CD8-positive, alpha-beta memory T cell (primary cell): ENCODE measurements around the gene TEX54. TPM values are rescaled to one million over a fixed set of nuclear protein-coding genes. Genes with fewer than 3 reads are reported as not detected.
"Not testable (repeated sequence)": the region's sequence is repeated elsewhere in the genome, so short reads cannot be mapped to it uniquely, and the experiment has no call there.

Experiments used
- CTCF ChIA-PET: fragments of 350-600 bp; sonication (Branson Sonifier 250); formaldehyde crosslinking; loops from one replicate; lab custom pipeline; 2021; ENCODE audit warnings: antibody characterized with exemption; lab: Charles Lee
- POLR2A ChIA-PET: fragments of 350-600 bp; sonication (Branson Sonifier 250); formaldehyde crosslinking; loops from one replicate; lab custom pipeline; 2021; ENCODE audit warnings: antibody characterized with exemption; lab: Charles Lee
- DNase-seq, 5 donors: peaks; one replicate each; pipeline versions ENCODE4 v3.0.0 to v3.0.0-alpha.2; 2020 to 2022; ENCODE audit warnings: mixed read lengths in 1 of 5
- H3K27ac ChIP-seq: one replicate; pipeline ENCODE4 v1.7.0; 2013; ENCODE audit warnings: low read depth, mild to moderate bottlenecking, low read length, moderate library complexity
- H3K27me3 ChIP-seq: 2 replicates; pipeline ENCODE4 v1.7.0; 2013; ENCODE audit warnings: low read length, mild to moderate bottlenecking; ENCODE audit not compliant: insufficient read depth, poor library complexity, severe bottlenecking
- H3K36me3 ChIP-seq: 2 replicates; pipeline ENCODE4 v1.7.0; 2013; ENCODE audit warnings: mild to moderate bottlenecking, low read length, moderate library complexity; ENCODE audit not compliant: insufficient read depth
- H3K4me1 ChIP-seq: 2 replicates; pipeline ENCODE4 v1.7.0; 2013; ENCODE audit warnings: mild to moderate bottlenecking, low read length, moderate library complexity; ENCODE audit not compliant: insufficient read depth
- H3K4me3 ChIP-seq: 2 replicates; pipeline ENCODE4 v1.7.0; 2013; ENCODE audit warnings: mild to moderate bottlenecking, low read length
- H3K9me3 ChIP-seq: 2 replicates; pipeline ENCODE4 v1.7.0; 2013; ENCODE audit warnings: mild to moderate bottlenecking, low read length
- H3K27ac Mint-ChIP-seq, 8 donors: one replicate each; pipeline ENCODE4 v1.8.0; 2020 to 2021; ENCODE audit warnings: mixed read lengths in 8 of 8, mild to moderate bottlenecking in 6 of 8, inconsistent platforms in 3 of 8, moderate library complexity in 3 of 8
- H3K27me3 Mint-ChIP-seq, 2 donors: one replicate each; pipeline ENCODE4 v1.8.0; 2020 to 2021; ENCODE audit warnings: mixed read lengths in 2 of 2, mild to moderate bottlenecking in 1 of 2, moderate library complexity in 1 of 2
- H3K36me3 Mint-ChIP-seq, 3 donors: one replicate each; pipeline ENCODE4 v1.8.0; 2020 to 2021; ENCODE audit warnings: mixed read lengths in 3 of 3, inconsistent platforms in 1 of 3, mild to moderate bottlenecking in 1 of 3
- H3K4me1 Mint-ChIP-seq, 3 donors: one replicate each; pipeline ENCODE4 v1.8.0; 2020 to 2021; ENCODE audit warnings: mixed read lengths in 3 of 3, inconsistent platforms in 1 of 3, mild to moderate bottlenecking in 1 of 3
- H3K4me3 Mint-ChIP-seq, 7 donors: one replicate each; pipeline ENCODE4 v1.8.0; 2020 to 2021; ENCODE audit warnings: mixed read lengths in 7 of 7, mild to moderate bottlenecking in 6 of 7, moderate library complexity in 4 of 7, inconsistent platforms in 2 of 7
- H3K9me3 Mint-ChIP-seq, 5 donors: one replicate each; pipeline ENCODE4 v1.8.0; 2020 to 2022; ENCODE audit warnings: mixed read lengths in 5 of 5, mild to moderate bottlenecking in 3 of 5, moderate library complexity in 2 of 5, inconsistent platforms in 1 of 5
- polyA plus RNA-seq: library from polyadenylated mRNA; unstranded; fragments of 300-500 nt; fragmentation: Illumina TruSeq; gene quantifications from one replicate; pipeline ENCODE4 v1.2.3, GENCODE V29; 2021
- total RNA-seq, 2 experiments: library from RNA; stranded (reverse); gene quantifications; one replicate each; pipeline ENCODE4 v1.2.3, GENCODE V29; 2021

Gene TEX54
- total and polyA plus RNA-seq, 3 experiments from 2014 or later, result 0.50 to 0.66 TPM; not detected in 1

DNA sequence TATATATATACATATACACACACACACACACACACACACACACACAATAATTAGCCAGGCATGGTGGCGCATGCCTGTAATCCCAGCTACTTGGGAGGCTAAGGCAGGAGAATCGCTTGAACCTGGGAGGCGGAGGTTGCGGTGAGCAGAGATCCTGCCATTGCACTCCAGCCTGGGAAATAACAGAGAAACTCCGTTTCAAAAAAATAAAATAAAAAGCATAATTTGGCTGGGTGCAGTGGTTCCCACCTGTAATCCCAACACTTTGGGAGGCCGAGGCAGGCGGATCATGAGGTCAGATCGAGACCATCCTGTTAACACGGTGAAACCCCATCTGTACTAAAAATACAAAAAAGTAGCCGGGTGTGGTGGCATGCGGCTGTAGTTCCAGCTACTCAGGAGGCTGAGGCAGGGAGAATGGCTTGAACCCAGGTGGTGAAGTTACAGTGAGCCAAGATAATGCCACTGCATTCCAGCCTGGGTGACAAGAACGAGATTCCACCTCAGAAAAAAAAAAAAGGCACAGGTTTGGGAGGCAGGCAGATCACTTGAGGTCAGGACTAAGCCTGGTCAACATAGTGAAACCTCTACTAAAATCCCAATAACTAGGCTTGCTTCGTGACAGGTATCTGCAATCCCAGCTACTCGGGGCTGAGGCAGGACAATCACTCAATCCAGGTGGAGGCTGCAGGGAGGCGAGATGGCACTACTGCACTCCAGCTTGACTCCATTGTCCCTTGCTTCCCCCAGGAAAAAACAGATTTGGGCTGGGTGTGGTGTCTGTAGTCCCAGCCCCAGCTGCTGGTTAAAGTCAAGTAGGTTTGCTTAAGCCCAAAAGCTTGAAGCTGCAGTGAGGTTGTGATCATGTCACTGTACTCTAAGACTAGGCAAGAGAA lies 18.5 kb upstream of the TEX54 start:
- DNase-seq, result no peak
- Histone ChIP-seq H3K36me3 (peaks cover 35% of the 10 kb centered on the region), H3K4me1 (peaks cover 41% of the 10 kb centered on the region), H3K9me3 (no peaks in the 10 kb centered on the region), H3K4me3 (no peak overlapping the region), H3K27me3 (no peaks in the 10 kb centered on the region), H3K27ac (no peak overlapping the region)
- ChIA-PET POLR2A (interaction anchor here (0.9 to 8.5 kb wide), 4 partner anchors 10 to 298 kb away, joined by 5 to 215 read pairs (median 5); partner anchors contain the start of genes TEX54, WDR74 and ZBTB3), CTCF (interaction anchor here (1.5 kb wide), 1 partner anchor 10 kb away, joined by 5 read pairs; no protein-coding TSS in a partner anchor)
- peaks cover 42 to 62% (median 45%) of the 10 kb centered on the region in 3 donors for H3K4me1 Mint-ChIP-seq
- peak overlapping the region in 2 of 7 donors; percentile 2 to 89 for H3K4me3 Mint-ChIP-seq
- H3K27me3 Mint-ChIP-seq, result peaks cover 0 to 6% of the 10 kb centered on the region in 2 donors
- peaks cover 0 to 5% (median 0%) of the 10 kb centered on the region in 5 donors for H3K9me3 Mint-ChIP-seq
- H3K36me3 Mint-ChIP-seq, result peaks cover 6 to 52% (median 24%) of the 10 kb centered on the region in 3 donors
- peak overlapping the region; percentile 58 to 92 (median 86) for H3K27ac Mint-ChIP-seq

DNA sequence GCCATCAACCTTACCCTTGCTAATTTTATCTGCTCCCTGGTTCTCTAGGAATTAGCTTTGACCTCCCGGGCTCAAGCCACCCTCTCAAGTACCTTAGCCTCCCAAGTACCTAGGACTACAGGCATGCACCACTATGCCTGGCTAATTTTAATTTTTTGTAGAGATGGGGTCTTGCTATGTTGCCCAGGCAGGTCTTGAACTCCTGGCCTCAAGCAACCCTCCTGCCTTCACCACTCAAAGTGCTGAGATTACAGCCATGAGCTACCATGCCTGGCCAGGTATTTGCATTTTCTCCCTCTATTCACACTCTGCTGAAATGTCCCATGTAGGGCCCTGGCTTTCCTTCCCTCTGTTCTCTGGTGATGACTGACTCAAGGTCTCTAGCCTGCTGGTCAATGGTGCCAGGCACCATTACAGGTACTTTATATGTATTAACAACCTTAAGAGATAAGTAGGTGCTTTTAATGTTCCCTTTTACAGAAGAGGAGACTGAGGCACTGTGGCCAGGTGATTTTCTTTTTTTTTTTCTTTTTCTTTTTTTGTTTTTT lies 15.2 kb upstream of the TEX54 start:
- ChIA-PET POLR2A (no interaction called here), CTCF (interaction anchor here (0.7 kb wide), 1 partner anchor 236 kb away, joined by 4 read pairs; no protein-coding TSS in a partner anchor)
- H3K27ac Mint-ChIP-seq, result peak overlapping the region in 2 of 8 donors; percentile 30 to 76
- no peak overlapping the region for H3K4me3 Mint-ChIP-seq
- no peaks in the 10 kb centered on the region for H3K27me3 Mint-ChIP-seq
- no peaks in the 10 kb centered on the region for H3K9me3 Mint-ChIP-seq
- H3K4me1 Mint-ChIP-seq, result peaks cover 10 to 34% (median 15%) of the 10 kb centered on the region in 3 donors
- Histone ChIP-seq H3K4me1 (peaks cover 18% of the 10 kb centered on the region), H3K27ac (no peak overlapping the region), H3K27me3 (no peaks in the 10 kb centered on the region), H3K4me3 (no peak overlapping the region), H3K9me3 (no peaks in the 10 kb centered on the region), H3K36me3 (peaks cover 15% of the 10 kb centered on the region)
- H3K36me3 Mint-ChIP-seq, result peaks cover 6 to 20% (median 9%) of the 10 kb centered on the region in 3 donors
- DNase-seq, result no peak

DNA sequence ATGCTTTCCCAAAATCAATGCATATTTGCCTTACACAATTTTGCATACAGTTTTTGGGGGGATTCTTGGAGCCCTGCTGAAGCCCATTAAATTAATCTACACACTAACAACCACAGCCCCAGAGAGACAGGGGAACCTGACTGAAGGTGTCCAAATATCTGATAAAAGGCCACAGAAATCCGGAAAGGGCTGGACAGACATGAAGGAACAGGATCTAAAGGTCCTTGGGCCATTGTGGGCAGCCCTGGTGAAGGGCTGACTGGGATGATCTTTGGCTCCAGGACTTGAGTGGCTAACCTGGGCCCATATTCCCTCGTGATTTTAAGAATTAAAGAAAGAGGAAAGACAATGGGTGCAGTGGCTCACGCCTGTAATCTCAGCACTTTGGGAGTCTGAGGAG lies 13.5 kb upstream of the TEX54 start:
- POLR2A ChIA-PET, result interaction anchor here (0.6 kb wide), 1 partner anchor 1421 kb away, joined by 7 read pairs; no protein-coding TSS in a partner anchor
- no peaks in the 10 kb centered on the region for H3K9me3 ChIP-seq
- DNase-seq, result no peak
- H3K27me3 Mint-ChIP-seq, result no peaks in the 10 kb centered on the region
- H3K4me1 Mint-ChIP-seq, result peaks cover 0 to 17% (median 0%) of the 10 kb centered on the region in 3 donors
- H3K9me3 Mint-ChIP-seq, result no peaks in the 10 kb centered on the region
- no peaks in the 10 kb centered on the region for H3K36me3 ChIP-seq
- peaks cover 0 to 3% (median 0%) of the 10 kb centered on the region in 3 donors for H3K36me3 Mint-ChIP-seq
- no peak overlapping the region for H3K27ac ChIP-seq
- CTCF ChIA-PET, result interaction anchor here (1.9 kb wide), 1 partner anchor 9 kb away, joined by 4 read pairs; no protein-coding TSS in a partner anchor
- peaks cover 11% of the 10 kb centered on the region for H3K4me1 ChIP-seq
- no peaks in the 10 kb centered on the region for H3K27me3 ChIP-seq
- no peak overlapping the region for H3K4me3 Mint-ChIP-seq
- no peak overlapping the region for H3K4me3 ChIP-seq
- H3K27ac Mint-ChIP-seq, result no peak overlapping the region

- CTCF ChIA-PET, result no interaction called here
- no peaks in the 10 kb centered on the region for H3K9me3 Mint-ChIP-seq
- POLR2A ChIA-PET, result interaction anchor here (1.3 kb wide), 2 partner anchors 10 to 11 kb away, joined by 4 to 5 read pairs; no protein-coding TSS in a partner anchor
- H3K27me3 Mint-ChIP-seq, result peaks cover 0 to 1% of the 10 kb centered on the region in 2 donors
- H3K4me3 ChIP-seq, result no peak overlapping the region
- H3K36me3 Mint-ChIP-seq, result peaks cover 0 to 9% (median 0%) of the 10 kb centered on the region in 3 donors
- H3K9me3 ChIP-seq, result no peaks in the 10 kb centered on the region
- H3K27ac ChIP-seq, result no peak overlapping the region
- peaks cover 13 to 15% (median 15%) of the 10 kb centered on the region in 3 donors for H3K4me1 Mint-ChIP-seq
- H3K27ac Mint-ChIP-seq, result no peak overlapping the region
- H3K4me1 ChIP-seq, result peaks cover 10% of the 10 kb centered on the region
- H3K27me3 ChIP-seq, result no peaks in the 10 kb centered on the region
- no peaks in the 10 kb centered on the region for H3K36me3 ChIP-seq
- no peak for DNase-seq
- no peak overlapping the region for H3K4me3 Mint-ChIP-seq
These were observed 11.5 kb upstream of the TEX54 start for GRCh38 chr11:62844154-62844553.

- Mint-ChIP-seq H3K9me3 (no peaks in the 10 kb centered on the region), H3K4me1 (peaks cover 17 to 20% (median 20%) of the 10 kb centered on the region in 3 donors), H3K36me3 (peaks cover 0 to 11% (median 0%) of the 10 kb centered on the region in 3 donors), H3K27me3 (peaks cover 0 to 1% of the 10 kb centered on the region in 2 donors), H3K27ac (peak overlapping the region in 2 of 8 donors; percentile 40 to 58), H3K4me3 (peak overlapping the region in 1 of 7 donors; percentile 41)
- Histone ChIP-seq H3K4me1 (peaks cover 15% of the 10 kb centered on the region), H3K4me3 (no peak overlapping the region), H3K27ac (no peak overlapping the region), H3K27me3 (no peaks in the 10 kb centered on the region), H3K36me3 (no peaks in the 10 kb centered on the region), H3K9me3 (no peaks in the 10 kb centered on the region)
- no peak for DNase-seq
- ChIA-PET CTCF (no interaction called here), POLR2A (interaction anchor here (0.7 to 5.0 kb wide), 2 partner anchors 9 to 87 kb away, joined by 11 to 215 read pairs; no protein-coding TSS in a partner anchor)
These were observed 10.8 kb upstream of the TEX54 start for GRCh38 chr11:62843466-62843865.

GRCh38 chr11:62842891-62843290 lies 10.2 kb upstream of the TEX54 start:
- H3K27ac Mint-ChIP-seq, H3K27ac ChIP-seq, H3K4me3 ChIP-seq, H3K36me3 ChIP-seq, H3K27me3 Mint-ChIP-seq, H3K9me3 Mint-ChIP-seq, H3K4me3 Mint-ChIP-seq, H3K9me3 ChIP-seq, H3K27me3 ChIP-seq, DNase-seq: not testable (repeated sequence)
- Mint-ChIP-seq H3K4me1 (peaks cover 17 to 21% (median 20%) of the 10 kb centered on the region in 3 donors), H3K36me3 (peaks cover 0 to 11% (median 0%) of the 10 kb centered on the region in 3 donors)
- ChIA-PET POLR2A (interaction anchor here (0.6 to 5.0 kb wide), 11 partner anchors 10 to 398 kb away, joined by 3 to 215 read pairs (median 4); partner anchors contain the start of genes POLR2G, STX5, TEX54 and ZBTB3), CTCF (interaction anchor here (0.7 to 1.0 kb wide), 3 partner anchors 14 to 56 kb away, joined by 3 to 4 read pairs (median 3); partner anchors contain the start of gene TMEM179B)
- H3K4me1 ChIP-seq, result peaks cover 18% of the 10 kb centered on the region

GRCh38 chr11:62842171-62842741 lies 9.6 kb upstream of the TEX54 start:
- Mint-ChIP-seq H3K27ac (no peak overlapping the region), H3K4me3 (no peak overlapping the region), H3K9me3 (no peaks in the 10 kb centered on the region), H3K27me3 (peaks cover 0 to 1% of the 10 kb centered on the region in 2 donors), H3K36me3 (peaks cover 0 to 16% (median 0%) of the 10 kb centered on the region in 3 donors), H3K4me1 (peaks cover 22 to 26% (median 26%) of the 10 kb centered on the region in 3 donors)
- Histone ChIP-seq H3K27ac (peak overlapping the region; percentile 98), H3K4me1 (peaks cover 23% of the 10 kb centered on the region), H3K27me3 (no peaks in the 10 kb centered on the region), H3K4me3 (peak overlapping the region; percentile 67), H3K9me3 (no peaks in the 10 kb centered on the region), H3K36me3 (no peaks in the 10 kb centered on the region)
- ChIA-PET CTCF (interaction anchor here (0.7 to 3.0 kb wide), 4 partner anchors 13 to 56 kb away, joined by 3 to 26 read pairs (median 4); partner anchors contain the start of gene TMEM179B), POLR2A (interaction anchor here (0.6 to 5.0 kb wide), 15 partner anchors 10 to 398 kb away, joined by 3 to 215 read pairs (median 4); partner anchors contain the start of genes HNRNPUL2, LBHD1, POLR2G and STX5)
- DNase-seq, result peak in 3 of 5 donors; percentile 19 to 57 (median 37)
